ENCODE measurements around the gene NDUFB10.
"Not testable (repeated sequence)": the region's sequence is repeated elsewhere in the genome, so short reads cannot be mapped to it uniquely, and the experiment has no call there.

The NDUFB10 gene

DNA sequence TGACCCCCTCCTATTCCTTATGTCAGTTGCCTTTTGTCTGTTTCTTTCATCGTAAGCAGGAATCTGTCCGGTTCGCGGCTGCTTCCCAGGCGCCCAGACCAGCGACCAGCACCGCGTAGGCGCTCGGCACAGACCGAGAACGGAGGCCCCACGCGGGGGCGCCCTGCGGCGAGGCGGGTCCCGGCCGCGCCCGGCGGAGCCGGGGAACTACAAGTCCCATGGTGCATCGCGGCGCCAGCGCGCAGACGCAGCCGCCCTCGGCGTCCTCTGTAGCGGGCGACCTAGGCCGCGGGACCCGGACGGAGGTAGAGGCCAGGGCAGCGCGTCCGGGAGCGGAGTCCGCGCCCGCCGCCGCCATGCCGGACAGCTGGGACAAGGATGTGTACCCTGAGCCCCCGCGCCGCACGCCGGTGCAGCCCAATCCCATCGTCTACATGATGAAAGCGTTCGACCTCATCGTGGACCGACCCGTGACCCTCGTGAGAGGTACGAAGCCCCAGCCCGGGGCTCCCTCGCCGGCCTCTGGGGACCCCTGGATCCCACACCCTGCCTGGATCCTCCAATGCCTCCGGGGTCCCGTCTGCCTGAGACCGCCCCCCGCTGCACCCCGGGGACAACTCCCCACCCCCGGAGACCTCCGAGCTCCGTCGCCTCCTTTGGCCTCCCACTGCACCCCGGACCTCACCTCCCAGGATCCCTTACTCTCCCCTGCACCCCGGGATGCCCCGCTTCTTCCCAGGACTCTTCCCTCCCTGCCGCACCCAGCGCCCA, at the start of gene NDUFB10:
NDUFB10 (plus strand) TSS at position 270 of the 771 bp plus-strand sequence; CDS start at position 357, 87 bp downstream.
- peak; percentile 95 for DNase-seq

DNA sequence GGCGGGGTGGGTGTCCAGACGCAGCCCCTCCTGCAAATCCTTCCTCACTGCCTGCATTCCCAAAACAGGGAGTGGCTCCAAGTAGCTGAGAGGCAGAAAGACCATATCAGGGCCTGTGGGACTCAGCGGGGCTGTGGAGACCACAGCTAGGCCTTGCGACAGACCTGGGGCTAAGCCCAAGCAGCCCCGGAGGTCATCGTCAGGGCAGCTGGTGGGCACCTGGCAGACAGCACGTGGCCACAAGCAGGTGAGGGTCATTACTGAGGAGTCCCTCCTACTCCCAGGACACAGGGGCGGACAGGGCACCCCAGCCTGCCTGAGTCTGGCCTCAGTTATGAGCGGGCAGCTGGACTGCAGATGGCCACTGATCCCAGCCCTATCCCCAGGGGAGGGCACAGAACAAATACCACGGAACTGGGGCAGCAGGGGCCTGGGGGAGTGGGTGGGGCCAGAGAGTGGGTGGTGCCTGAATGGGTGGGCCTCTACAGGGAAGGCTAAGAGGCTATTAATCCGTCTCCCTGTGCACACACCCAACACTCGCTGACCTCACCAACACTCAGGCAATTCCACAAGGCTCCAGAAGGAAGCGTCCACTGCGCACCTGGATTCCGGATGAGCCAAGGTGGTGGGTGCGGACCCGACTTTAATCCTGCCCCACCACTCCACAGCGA, 49.6 kb upstream of the NDUFB10 start:
- no peak for DNase-seq

DNA sequence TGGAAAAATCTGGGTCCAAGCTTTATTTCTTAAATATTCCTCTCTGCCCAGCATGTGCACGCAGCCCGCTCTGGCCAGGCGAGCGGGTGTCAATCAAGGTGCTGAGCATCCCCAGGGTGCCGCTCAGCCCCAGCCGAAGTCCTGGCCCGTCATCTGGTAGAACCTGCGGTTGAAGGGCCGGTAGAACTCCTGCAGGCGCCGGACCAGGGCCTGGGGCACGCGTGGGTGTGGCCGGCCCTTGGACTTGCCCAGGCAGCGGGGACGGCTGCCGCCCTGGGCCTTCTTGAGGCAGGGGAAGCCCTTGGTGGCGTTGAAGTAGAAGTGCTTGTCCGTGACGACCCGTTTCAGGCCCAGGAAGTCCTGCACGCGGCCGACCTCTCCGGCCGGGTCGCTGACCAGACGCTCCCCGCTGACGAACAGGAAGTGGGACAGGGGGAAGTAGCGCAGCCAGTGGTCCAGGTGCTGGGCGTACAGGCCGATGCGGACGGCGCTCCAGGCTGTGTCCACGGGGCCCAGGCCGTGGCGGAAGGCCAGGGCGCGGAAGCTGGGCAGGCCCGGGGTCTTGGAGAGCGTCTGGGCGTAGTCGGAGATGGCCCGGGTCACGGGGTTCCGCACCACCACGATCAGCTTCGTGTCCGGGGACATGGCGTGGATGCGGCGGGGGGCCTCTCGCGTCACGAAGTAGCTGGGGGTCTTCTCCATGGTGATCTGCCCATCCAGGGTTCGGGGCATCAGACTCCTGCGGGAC, 47.7 kb upstream of the NDUFB10 start:
- DNase-seq: no peak

DNA sequence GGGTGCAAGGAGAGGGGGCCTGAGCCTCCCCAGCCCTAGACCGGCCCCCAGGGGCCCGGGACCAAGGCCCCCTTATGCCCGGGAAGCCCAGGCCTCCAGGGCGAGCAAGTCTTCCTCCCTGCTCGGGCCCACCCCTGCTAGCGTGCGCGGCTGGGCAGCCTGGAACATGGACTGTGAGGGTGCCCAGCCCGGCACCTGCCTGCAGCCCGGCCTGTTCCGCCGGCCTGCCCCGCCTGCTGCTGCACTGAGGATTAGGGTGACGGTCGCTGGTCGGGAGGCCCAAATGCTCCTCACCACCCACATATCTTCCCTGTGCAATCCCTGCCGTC, 47.2 kb upstream of the NDUFB10 start:
- no peak for DNase-seq

DNA sequence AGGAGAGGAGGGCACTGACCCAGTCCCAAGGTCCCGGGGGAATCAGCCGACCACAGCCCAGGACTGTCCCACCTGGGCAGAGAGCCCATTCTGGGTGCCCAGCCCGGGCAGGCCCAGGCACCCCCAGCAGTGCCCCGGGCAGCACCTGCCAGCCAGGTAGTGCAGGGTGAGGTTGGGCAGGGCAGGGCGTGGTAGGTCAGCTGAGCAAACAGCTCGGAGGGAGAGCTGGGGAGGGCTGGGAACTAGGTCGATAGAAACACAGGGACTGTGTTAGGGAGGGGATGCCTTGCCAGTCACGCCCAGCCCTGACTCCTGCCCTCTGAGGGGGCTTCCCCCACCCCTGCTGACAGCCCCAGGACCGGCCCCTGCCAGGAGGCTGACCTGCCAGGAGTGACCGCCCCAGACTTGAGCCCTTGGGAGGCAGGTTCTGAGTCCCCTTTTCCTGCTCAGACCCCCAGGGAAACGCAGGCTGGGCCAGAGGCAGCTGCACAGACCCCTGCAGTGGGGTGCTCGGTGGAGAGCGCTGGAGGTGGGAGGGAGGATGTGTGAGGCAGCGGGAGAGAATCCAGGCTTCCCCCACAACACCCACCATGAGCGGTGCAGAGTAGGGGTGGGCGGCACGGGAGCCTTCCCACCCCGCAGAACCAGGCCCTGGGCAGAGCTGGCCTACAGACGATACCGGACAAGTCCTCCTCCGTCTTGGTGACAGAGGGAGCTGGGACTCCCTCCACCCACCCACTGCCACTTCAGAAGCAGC, 45.8 kb upstream of the NDUFB10 start:
- DNase-seq: peak; percentile 77

DNA sequence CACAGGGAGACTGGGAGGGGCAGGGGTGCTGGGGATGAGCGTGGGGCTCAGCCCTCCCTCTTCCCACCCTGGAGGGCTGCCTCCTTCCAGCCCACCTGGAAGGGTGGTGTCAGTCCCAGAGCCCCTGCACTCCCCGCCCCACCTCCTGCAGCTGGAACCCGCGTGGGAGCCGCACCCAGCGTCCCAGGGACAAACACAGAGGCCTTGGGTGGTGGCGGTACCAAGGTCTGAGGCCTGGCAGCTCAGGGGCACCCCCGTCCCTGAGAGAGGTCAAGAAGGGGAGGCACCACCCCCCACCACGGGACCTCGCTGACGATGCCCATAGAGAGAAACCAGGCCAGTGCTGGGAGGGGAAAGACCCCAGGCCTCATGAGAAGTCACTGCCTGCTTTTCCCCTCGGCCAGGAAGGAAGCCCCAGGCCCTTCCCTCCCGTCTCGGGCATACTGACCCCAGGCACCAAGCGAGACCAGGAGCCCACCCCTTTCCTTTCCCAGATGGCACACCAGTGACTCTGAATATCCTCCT, 45.2 kb upstream of the NDUFB10 start:
- DNase-seq: no peak

DNA sequence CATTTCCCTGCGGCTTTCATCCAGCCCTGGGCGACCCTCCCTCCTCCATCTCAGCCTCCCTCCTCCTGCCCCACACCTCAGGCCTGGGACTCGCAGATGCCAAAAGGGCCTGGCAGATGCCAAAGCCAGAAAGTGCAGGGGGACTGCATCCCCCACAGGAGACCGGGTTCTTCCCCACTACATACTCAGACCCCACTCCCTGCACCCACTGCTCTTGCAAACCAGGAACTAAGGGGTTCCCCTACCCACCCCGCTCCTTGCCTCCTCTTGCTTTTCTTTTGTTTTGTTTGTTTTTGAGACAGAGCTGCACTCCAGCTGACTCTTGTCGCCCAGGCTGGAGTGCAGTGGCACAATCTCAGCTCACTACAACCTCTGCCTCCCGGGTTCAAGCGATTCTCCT, 44.4 kb upstream of the NDUFB10 start:
- DNase-seq: peak; percentile 19

DNA sequence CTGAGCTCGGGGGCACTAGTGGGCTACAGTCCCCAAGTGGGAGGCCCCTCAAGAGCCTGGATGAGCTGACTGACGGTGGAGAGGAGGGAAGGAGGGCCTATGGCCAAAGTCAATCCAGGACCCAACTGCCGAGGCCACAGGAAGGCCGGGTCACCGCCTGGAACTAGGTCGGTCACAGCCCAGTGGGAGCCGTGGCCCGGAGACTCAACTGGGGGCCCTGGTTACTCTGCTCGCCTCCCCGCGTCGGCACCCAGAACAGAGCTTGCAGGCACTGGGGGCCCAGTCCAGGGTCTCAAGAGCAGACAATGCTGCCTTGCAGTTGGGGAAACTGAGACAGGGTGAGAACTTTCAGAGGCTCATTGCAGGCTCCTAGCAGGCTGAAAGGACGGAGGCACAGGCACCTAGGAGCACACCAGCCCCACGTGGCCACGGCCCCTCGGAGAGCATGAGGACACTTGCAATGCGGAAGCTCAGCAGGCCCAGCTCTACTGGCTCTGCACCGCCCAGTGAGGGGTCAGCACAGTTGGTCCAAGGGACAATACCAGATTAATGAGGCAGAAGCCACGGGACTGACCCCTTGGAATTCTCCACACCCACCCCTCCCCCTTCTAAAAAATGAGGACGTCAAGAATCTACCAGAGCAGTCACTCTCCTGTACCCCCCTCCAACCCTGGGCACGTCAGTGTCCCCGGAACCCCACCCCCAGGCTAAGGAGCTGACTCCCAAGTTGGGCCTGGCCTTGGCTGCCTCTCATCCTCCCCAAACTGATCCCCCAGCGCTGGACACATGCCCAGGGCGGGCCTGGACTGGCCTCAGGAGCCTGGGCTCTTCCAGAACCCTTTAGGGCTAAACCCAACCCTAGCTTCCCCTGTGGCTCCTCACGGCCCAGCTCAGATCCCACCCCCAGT, 43.4 kb upstream of the NDUFB10 start:
- no peak for DNase-seq

DNA sequence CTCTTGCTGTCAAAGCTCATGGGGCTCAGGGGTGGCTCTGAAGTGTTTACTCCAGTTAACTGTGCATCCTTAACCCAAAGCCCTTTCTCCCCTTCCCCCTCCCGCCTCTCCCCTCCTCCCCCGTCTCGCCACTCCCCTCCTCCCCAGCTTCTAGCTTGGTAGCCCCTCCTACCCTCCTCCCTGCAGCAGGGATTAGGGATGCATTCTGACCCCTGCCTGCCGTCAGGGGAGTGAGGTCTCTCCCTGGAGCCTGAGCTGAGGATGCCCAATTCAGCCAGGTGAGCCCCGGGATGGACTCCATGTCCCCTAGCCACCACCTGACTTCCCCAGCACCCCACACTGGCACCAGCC, 42.7 kb upstream of the NDUFB10 start:
- DNase-seq: no peak

DNA sequence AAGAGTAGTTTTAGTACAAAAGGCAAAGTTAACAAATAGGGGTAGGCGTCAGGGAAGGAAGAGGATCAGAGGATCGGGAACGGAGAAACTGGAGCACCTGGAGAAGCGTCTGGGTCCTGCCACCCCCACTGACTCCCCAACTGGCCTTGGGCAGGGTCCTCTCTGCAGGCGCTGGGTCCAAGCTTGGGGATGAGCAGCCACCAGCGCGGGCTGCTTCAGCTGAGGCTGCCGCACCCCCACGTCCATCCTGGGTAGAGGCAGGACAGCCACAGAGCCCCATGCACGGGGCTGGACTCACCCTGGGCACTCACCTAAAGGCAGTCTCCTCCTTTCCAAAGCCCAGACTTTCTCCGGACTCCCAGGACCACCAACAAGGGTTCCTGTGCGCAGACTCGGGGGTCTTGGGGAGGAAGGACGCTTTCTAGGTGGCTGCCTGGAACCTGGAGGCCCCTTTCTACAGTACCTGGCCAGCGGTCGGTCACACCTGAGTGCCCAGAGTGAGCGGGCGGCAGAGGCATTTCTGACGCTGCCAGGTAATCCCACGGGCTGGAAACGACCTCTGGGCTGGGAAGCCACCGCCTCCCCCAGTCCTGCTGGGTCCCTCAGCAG, 42.2 kb upstream of the NDUFB10 start:
- peak; percentile 44 for DNase-seq

DNA sequence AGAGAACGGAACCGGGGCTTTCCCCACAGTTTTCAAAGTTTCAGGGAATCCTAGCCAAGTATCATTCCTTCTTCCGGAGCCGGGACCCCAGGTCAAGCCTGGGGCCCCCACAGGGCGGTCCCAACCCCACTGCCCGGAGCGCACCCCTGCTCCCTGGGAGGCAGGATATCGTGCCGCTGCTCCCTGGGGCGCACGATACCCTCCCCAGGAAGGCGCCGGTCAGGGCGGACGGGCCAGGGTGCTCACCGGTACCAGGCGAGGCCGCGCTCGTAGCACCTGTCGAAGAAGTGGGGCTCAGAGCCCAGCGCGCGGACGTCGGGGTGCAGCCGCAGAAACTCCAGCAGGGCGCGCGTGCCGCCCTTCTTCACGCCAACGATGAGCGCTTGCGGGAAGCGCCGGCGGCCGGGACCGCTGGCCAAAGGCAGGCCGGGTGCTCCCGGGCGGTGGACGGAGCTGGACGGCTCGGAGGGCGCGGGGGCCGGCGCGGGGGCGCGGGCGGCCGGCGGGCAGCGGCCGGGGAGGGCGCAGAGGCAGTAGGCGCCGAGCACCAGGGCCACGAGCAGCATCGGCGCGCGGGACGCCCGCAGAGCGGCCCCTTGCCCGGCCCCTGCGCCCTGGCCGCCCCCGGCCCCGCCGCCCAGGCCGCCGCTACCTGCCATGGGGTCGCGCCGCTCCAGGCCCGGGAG, 41.5 kb upstream of the NDUFB10 start:
- DNase-seq: peak; percentile 42

DNA sequence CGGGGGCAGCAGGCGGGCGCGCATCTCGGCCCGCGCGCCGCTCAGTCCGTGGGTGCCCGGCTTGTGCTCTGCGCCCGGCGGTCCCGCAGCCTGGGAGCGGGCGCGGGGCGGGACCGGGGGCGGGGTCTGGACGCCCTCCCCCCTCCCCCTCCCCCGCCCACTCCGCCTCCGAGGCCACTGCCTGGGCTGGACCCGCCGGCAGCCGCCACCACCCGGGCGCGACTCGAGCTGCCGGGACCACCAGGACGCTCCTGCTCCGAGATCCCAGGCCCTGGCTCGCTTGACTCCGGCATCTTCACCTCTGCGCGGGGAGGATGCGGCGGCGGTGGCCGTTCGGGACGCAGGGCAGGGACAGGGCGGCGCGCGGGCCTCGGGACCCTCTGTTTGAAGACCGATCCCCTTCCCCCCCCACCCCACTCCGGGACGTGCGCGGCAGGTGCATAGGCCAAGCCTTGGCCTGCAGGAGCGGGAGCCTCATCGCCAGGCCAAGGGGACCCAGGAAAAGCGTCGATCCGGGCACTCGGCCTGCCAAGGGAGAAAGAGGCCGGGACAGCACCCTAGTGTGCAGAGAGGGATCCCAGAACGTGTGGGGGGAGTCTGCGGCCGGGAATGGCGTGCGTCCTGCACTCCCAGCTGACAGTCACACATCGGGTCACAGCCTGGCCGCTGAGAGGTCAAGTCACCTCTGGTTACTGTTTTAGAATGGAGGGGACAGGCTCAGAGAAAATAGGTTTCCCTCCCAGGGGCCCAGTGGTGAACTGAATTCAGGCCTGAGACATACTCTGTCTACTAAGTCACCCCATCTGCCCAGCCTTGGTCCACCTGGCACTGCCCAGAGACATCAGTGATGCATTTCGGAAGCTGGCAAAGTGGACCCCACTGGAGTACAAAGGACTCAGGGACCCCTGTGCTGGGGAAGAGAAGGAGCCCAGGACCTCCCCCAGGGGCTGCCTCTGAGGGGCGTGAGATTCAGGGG, 40.7 kb upstream of the NDUFB10 start, which contains the start of gene HS3ST6:
HS3ST6 (minus strand) TSS at position 65 of the 976 bp plus-strand sequence. CDS start 92 bp downstream, outside the sequence.
- DNase-seq: peak; percentile 50

DNA sequence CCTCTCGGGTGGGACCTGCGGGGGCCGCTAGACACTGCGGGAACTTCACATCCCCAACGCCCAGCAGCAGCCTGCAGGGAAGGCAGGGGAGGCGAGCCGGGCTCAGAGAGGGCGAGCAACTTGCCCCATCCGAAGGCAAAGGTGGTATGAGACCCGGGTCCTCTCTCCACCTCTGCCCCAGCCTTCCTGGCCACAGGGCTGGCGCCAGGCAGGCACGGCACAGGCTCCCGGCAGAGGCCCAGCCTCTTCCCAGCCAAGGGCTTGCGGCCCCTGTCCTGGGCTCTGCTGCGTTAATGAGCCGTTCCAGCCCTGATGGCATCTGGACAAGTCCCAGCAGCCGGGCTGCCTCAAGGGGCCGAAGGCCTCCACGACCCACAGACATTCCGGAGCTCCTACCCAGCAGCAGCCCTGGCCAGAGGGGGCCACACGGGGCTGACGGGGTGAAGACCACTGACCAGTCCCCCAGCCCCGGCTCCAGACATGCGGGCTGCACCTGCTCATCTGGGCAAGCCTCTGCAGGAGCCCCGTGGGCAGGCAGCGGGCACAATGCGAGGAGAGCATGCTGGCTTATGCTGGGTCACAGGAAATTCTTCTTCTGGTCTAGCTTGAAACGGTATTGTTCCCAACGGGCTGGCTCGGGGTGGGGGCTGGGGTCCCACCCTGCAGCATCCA, 39.9 kb upstream of the NDUFB10 start:
- DNase-seq: peak; percentile 63

DNA sequence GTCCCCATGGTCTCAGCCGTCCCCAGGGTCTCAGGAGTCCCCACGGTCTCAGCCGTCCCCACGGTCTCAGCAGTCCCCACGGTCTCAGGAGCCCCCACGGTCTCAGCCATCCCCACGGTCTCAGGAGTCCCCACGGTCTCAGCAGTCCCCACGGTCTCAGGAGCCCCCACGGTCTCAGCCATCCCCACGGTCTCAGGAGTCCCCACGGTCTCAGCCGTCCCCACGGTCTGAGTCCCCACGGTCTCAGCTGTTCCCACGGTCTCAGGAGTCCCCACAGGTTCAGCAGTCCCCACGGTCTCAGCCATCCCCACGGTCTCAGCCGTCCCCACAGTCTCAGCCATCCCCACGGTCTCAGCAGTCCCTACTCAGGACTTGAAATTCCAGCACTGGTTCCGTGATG, 39.2 kb upstream of the NDUFB10 start:
- DNase-seq: not testable (repeated sequence)

DNA sequence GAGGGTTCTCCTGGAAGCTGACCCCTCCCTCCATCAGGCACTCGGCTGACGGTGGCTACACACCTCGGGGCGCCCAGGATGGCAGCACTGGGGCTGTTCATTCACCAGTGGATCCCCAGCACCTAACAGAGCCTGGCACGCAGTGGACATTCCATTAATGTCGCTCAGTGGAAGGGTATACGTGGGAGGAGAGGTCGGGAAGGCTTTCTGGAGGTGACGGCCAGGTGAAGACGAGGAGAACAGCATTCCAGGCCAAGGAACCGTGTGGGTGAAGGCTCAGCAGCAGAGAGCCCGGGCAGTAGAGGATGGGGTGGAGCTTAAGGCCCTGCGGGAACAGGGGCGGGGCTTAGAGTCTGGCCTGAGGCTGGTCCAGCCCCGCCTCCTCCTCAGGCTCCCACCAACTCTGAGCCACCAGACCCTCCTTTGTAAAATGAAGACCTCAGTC, 38.6 kb upstream of the NDUFB10 start:
- DNase-seq: peak; percentile 54

DNA sequence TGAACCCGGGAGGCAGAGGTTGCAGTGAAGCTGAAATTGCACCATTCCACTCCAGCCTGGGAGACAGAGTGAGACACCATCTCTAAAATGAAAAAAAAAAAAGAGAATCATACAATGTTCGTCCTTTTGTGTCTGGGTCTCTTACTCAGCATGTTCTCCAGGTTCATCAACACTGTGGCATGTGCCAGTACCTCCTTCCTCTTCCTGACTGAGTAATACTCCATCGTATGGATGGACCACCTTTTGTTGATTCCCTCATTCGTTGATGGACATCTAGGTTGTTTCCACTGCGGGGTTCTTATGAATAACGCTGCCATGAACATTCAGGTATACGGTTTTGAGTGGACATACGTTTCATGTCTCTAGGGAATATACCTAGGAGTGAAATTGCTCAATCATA, 37.0 kb upstream of the NDUFB10 start:
- DNase-seq: no peak

DNA sequence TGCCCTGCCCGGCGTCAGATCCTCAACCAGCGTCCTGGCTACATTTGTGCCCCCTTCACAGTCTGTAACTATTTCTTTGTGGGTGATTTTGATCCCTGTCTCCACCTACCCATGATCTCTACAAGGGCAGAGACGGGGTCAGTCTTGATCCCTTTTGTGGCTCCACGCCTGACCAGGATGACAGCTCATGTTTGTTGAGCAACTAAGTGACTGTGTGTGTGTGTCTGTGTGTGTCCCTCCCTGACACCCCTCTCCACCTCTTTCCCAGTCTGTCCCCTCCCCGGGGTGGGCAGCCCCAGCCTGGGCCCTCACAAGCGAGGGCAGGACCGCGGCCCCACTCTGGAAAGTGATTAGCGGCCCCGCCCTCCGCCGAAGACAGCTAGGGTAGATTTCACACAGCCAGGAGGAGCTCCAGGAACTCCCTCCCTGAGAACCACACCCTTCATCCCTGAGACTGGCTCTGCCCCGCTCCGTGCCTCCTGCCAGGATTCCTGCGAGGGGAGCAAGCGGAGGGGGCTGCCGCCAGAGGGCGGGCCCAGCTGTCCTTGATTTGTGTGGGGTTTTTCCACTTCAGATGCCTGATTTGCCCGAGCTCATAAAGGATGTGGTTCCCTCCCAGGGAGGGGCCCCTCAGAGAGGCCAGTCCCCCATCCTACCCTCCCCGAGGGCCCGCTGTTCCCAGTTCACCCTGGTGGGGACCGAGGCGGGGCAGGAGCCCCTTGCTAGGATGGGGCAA, 35.9 kb upstream of the NDUFB10 start:
- DNase-seq: no peak

DNA sequence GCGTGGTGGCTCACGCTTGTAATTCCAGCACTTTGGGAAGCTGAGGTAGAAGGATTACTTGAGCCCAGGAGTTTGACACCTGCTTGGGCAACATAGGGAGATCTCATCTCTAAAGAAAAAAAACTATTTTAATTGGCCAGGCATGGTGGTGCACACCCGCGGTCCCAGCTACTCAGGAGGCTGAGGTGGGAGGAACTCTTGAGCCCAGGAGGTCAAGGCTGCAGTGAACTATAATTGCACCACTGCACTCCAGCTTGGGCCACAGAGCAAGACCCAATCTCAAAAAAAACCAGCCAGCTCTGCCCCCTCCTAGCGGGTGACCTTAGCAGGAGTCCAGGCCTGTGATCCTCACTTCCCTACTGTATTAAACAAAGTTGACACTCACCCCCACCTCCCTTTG, 35.2 kb upstream of the NDUFB10 start:
- no peak for DNase-seq

Measured in DMS53 (cell line).